ENCODE results near the gene B4GALT6. TPM values are rescaled to one million over a fixed set of nuclear protein-coding genes. Genes with fewer than 3 reads are reported as not detected.

Gene B4GALT6
- total and polyA plus RNA-seq, 10 of the 15 experiments (the other 5 are each of a cell fraction or from before 2014, with no cell fraction given), result 11.9 to 47.4 (median 18.0) TPM

GRCh38 chr18:31694297-31694696 is 9.9 kb upstream of the B4GALT6 start:
- Histone ChIP-seq H3K9me3 (replicated peaks; ENCODE audit: control insufficient read depth, insufficient read depth, low read length) (no peaks in the 10 kb centered on the region; the same call in 1 of the 3 replicates), H3K4me3 (no peak overlapping the region), H3K27ac (ENCODE audit: control insufficient read depth, insufficient read depth) (no peak overlapping the region), H4K20me1 (ENCODE audit: control insufficient read depth, insufficient read depth) (no peaks in the 10 kb centered on the region), H3K9ac (ENCODE audit: control insufficient read depth, insufficient read depth, low read length) (no peak overlapping the region), H3K27me3 (replicated peaks in 1 of 2; ENCODE audit: control insufficient read depth in 2 of 2, insufficient read depth in 2 of 2, low read length in 1 of 2) (no peaks in the 10 kb centered on the region), H3K4me1 (ENCODE audit: control insufficient read depth, insufficient read depth, low read length) (no peaks in the 10 kb centered on the region), H3K36me3 (ENCODE audit: control insufficient read depth in 2 of 2, insufficient read depth in 2 of 2, low read length in 1 of 2) (no peaks in the 10 kb centered on the region), H3K4me2 (ENCODE audit: control insufficient read depth, insufficient read depth) (no peak overlapping the region), H2AFZ (ENCODE audit: control insufficient read depth, low read depth, low read length) (no peak overlapping the region), H3K79me2 (ENCODE audit: control insufficient read depth, insufficient read depth, low read length) (no peaks in the 10 kb centered on the region)
- DNase-seq (ENCODE audit: low read depth, low spot score), result no peak
- FAIRE-seq, result no peak
- CTCF ChIA-PET, result interaction anchor here (3.0 kb wide), 1 partner anchor 28 kb away, joined by 14 read pairs; no protein-coding TSS in a partner anchor
- intact Hi-C loops (cut with micrococcal nuclease; ENCODE audit: unreplicated experiment) (no loop called here), in situ Hi-C loops (cut with MboI) (no loop called here)
- POLR2A ChIA-PET, result interaction anchor here (0.5 kb wide), 1 partner anchor 15 kb away, joined by 3 read pairs; no protein-coding TSS in a partner anchor
- no peak for TF ChIP-seq MYC (IDR thresholded peaks at IDR 0.05; ENCODE audit: insufficient read depth, insufficient read length, insufficient replicate concordance, low read length, severe bottlenecking)
- TF ChIP-seq SIX5 (IDR thresholded peaks at IDR 0.05; ENCODE audit: low read depth, low read length, severe bottlenecking), result no peak
- TF ChIP-seq JUND (IDR thresholded peaks at IDR 0.05; ENCODE audit: low read depth, low read length), result no peak
- no peak for TF ChIP-seq POU2F2 (IDR thresholded peaks at IDR 0.05; ENCODE audit: borderline replicate concordance, low read depth, low read length)
- no peak for TF ChIP-seq SMARCA5 (IDR thresholded peaks at IDR 0.05)
- RAD21 ChIA-PET (ENCODE audit: unreplicated experiment), result no interaction called here
- ATAC-seq, result no peak
- SMC1A ChIA-PET (ENCODE audit: uncharacterized antibody, unreplicated experiment), result interaction anchor here (0.6 to 1.6 kb wide), 4 partner anchors 9 to 145 kb away, joined by 3 to 4 read pairs (median 3); no protein-coding TSS in a partner anchor
- BruUV-seq (replicated peaks), result no TSS peak
- 56% methylated on average over 2 of the region's 2 CpGs for WGBS (ENCODE audit: insufficient coverage, insufficient replicate concordance, low lambda C conversion rate, missing lambda C conversion rate)

GRCh38 chr18:31688606-31689005 is 4.2 kb upstream of the B4GALT6 start:
- ChIA-PET RAD21 (ENCODE audit: unreplicated experiment) (interaction anchor here (1.1 to 14.0 kb wide), 2 partner anchors 38 to 132 kb away, joined by 3 to 168 read pairs; no protein-coding TSS in a partner anchor), SMC1A (ENCODE audit: uncharacterized antibody, unreplicated experiment) (interaction anchor here (0.9 to 15.2 kb wide), 8 partner anchors 12 to 133 kb away, joined by 3 to 169 read pairs (median 4); no protein-coding TSS in a partner anchor), POLR2A (interaction anchor here (0.5 to 1.2 kb wide), 2 partner anchors 9 to 60 kb away, joined by 3 read pairs; no protein-coding TSS in a partner anchor), CTCF (interaction anchor here (4.3 to 14.8 kb wide), 2 partner anchors 34 to 38 kb away, joined by 20 to 135 read pairs; no protein-coding TSS in a partner anchor)
- H3K27me3 ChIP-seq (replicated peaks in 1 of 2; ENCODE audit: control insufficient read depth in 2 of 2, insufficient read depth in 2 of 2, low read length in 1 of 2), result no peaks in the 10 kb centered on the region
- no peak overlapping the region for H3K4me2 ChIP-seq (ENCODE audit: control insufficient read depth, insufficient read depth)
- H3K4me1 ChIP-seq (ENCODE audit: control insufficient read depth, insufficient read depth, low read length), result peaks cover 10% of the 10 kb centered on the region
- FAIRE-seq (no peak), ATAC-seq (no peak), DNase-seq (ENCODE audit: low read depth, low spot score) (no peak)
- H2AFZ ChIP-seq (ENCODE audit: control insufficient read depth, low read depth, low read length), result peak overlapping the region; percentile 20; the same call in 1 of the 2 replicates
- no peak overlapping the region for H3K27ac ChIP-seq (ENCODE audit: control insufficient read depth, insufficient read depth)
- H3K36me3 ChIP-seq (ENCODE audit: control insufficient read depth in 2 of 2, insufficient read depth in 2 of 2, low read length in 1 of 2), result no peaks in the 10 kb centered on the region
- BruUV-seq (replicated peaks), result no TSS peak
- in situ Hi-C loops (cut with MboI) (no loop called here), intact Hi-C loops (cut with micrococcal nuclease; ENCODE audit: unreplicated experiment) (no loop called here)
- H3K4me3 ChIP-seq, result no peak overlapping the region
- H3K9me3 ChIP-seq (replicated peaks; ENCODE audit: control insufficient read depth, insufficient read depth, low read length), result no peaks in the 10 kb centered on the region
- peaks cover 31% of the 10 kb centered on the region for H3K79me2 ChIP-seq (ENCODE audit: control insufficient read depth, insufficient read depth, low read length)
- H3K9ac ChIP-seq (ENCODE audit: control insufficient read depth, insufficient read depth, low read length), result no peak overlapping the region
- no peaks in the 10 kb centered on the region for H4K20me1 ChIP-seq (ENCODE audit: control insufficient read depth, insufficient read depth)
- 47% methylated on average over 2 of the region's 2 CpGs for WGBS (ENCODE audit: insufficient coverage, insufficient replicate concordance, low lambda C conversion rate, missing lambda C conversion rate)
- TF ChIP-seq KLF5 (IDR thresholded peaks at IDR 0.05; ENCODE audit: partially characterized antibody) (no peak), ZBTB33 (IDR thresholded peaks at IDR 0.05) (no peak), BCL3 (IDR thresholded peaks at IDR 0.05; ENCODE audit: borderline replicate concordance, insufficient read depth, low read depth, low read length, poor library complexity, severe bottlenecking) (no peak), ZSCAN29 (IDR thresholded peaks at IDR 0.05) (no peak), HSF1 (IDR thresholded peaks at IDR 0.05; ENCODE audit: low read depth, low read length) (no peak)
